A549 treated with RU486 at 1 μM for 4 hours (cell line): ENCODE measurements around the gene GABRB3. TPM values are rescaled to one million over a fixed set of nuclear protein-coding genes. Genes with fewer than 3 reads are reported as not detected.

Experiments used
- total RNA-seq: library from RNA; stranded (reverse); fragments of 200-300 nt; extraction: Qiagen RNA extraction; gene quantifications from 5 replicates; pipeline ENCODE4 v1.2.3, GENCODE V29; 2022; ENCODE audit warnings: low read depth

The GABRB3 gene
- total RNA-seq: 61.0 to 82.0 TPM (median 72.6 TPM) in 5 replicates

GRCh38 chr15:26772154-26773066 is at the start of gene GABRB3:
TSS of gene GABRB3 (minus strand) at chr15:26773066.

Other genes starting within 250 kb of the GABRB3 start
- gene GABRA5, start 94.0 kb upstream of the GABRB3 start, total RNA-seq: 72.6 to 118 TPM (median 109 TPM) in 5 replicates
- gene GABRG3, start 198.1 kb upstream of the GABRB3 start, total RNA-seq: 0.27 to 0.79 TPM (median 0.42 TPM) in 5 replicates